ENCODE data around the gene ORM2. TPM values are rescaled to one million over a fixed set of nuclear protein-coding genes. Genes with fewer than 3 reads are reported as not detected.

ORM2 gene
- total RNA-seq, 1 donor, result not detected

GRCh38 chr9:114371973-114372917 is 42.6 kb downstream of the ORM2 start:
- Histone ChIP-seq H3K27me3 (ENCODE audit: insufficient read depth, low read length) (no peaks in the 10 kb centered on the region), H3K4me3 (ENCODE audit: low read length) (peak overlapping the region; percentile 3), H3K4me1 (ENCODE audit: insufficient read depth, low read length) (peaks cover 95% of the 10 kb centered on the region), H3K9me3 (ENCODE audit: low read depth, low read length) (no peaks in the 10 kb centered on the region)

GRCh38 chr9:114372921-114373448 is 43.3 kb downstream of the ORM2 start:
- H3K4me1 ChIP-seq (ENCODE audit: insufficient read depth, low read length), result peaks cover 95% of the 10 kb centered on the region
- H3K9me3 ChIP-seq (ENCODE audit: low read depth, low read length), result no peaks in the 10 kb centered on the region
- no peak overlapping the region for H3K4me3 ChIP-seq (ENCODE audit: low read length)
- no peaks in the 10 kb centered on the region for H3K27me3 ChIP-seq (ENCODE audit: insufficient read depth, low read length)

GRCh38 chr9:114373960-114374730 is 44.5 kb downstream of the ORM2 start:
- no peaks in the 10 kb centered on the region for H3K9me3 ChIP-seq (ENCODE audit: low read depth, low read length)
- no peaks in the 10 kb centered on the region for H3K27me3 ChIP-seq (ENCODE audit: insufficient read depth, low read length)
- no peak overlapping the region for H3K4me3 ChIP-seq (ENCODE audit: low read length)
- peaks cover 95% of the 10 kb centered on the region for H3K4me1 ChIP-seq (ENCODE audit: insufficient read depth, low read length)

DNA sequence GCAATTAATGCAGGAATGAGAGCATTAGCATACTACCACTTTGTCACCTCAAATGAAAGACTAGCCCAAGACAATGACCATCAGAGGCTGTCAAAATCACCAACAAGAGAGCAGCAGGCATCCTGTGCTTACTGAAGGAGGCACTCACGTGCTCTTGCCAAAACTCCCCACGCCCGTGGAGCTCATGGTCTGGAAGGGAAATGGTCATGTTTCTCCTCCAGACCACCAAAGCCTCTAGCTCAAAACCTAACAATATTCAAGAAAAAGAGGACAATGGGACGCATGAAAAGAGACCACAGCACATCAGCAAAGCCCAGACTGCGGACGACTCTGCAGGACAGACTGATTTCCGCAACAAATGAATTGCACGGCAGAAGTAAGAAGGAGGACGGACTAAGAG is 45.3 kb downstream of the ORM2 start:
- H3K9me3 ChIP-seq (ENCODE audit: low read depth, low read length), result no peaks in the 10 kb centered on the region
- peaks cover 95% of the 10 kb centered on the region for H3K4me1 ChIP-seq (ENCODE audit: insufficient read depth, low read length)
- H3K4me3 ChIP-seq (ENCODE audit: low read length), result no peak overlapping the region
- H3K27me3 ChIP-seq (ENCODE audit: insufficient read depth, low read length), result no peaks in the 10 kb centered on the region

DNA sequence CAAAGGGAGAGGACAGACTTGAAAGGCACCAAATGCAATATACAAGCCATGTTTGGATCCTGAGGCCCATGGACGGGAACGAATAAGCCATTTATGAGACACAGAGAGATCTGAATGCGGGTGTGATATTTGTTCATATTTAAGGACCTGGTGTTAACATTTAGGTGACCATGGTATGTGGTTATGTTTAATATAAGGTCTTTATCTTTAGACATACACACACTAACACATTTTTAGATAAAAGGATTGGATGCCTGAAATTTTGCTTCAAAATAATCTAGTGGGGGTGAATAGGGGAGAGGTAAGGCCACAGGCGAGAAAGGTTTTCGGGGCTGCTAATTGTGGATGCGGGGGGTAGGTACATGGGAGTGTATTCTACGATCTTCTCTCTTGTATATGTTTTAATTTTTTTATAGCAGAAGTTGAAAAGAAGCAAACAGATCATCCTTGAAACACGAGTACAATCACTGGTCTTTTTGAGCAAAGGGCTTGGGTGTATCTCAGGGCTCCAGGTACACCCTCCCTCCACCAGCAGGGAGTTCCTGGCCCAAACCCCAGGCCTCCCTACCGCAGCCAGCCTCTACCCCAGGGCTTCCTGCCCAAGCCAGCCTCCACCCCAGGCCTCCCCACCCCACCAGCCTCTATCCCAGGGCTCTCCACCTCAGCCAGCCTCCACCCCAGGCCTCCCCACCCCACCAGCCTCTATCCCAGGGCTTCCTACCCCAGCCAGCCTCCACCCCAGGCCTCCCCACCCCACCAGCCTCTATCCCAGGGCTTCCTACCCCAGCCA is 45.9 kb downstream of the ORM2 start:
- Histone ChIP-seq H3K27me3 (ENCODE audit: insufficient read depth, low read length) (no peaks in the 10 kb centered on the region), H3K4me3 (ENCODE audit: low read length) (no peak overlapping the region), H3K9me3 (ENCODE audit: low read depth, low read length) (no peaks in the 10 kb centered on the region), H3K4me1 (ENCODE audit: insufficient read depth, low read length) (peaks cover 95% of the 10 kb centered on the region)

- H3K9me3 ChIP-seq (ENCODE audit: low read depth, low read length), result no peaks in the 10 kb centered on the region
- peaks cover 95% of the 10 kb centered on the region for H3K4me1 ChIP-seq (ENCODE audit: insufficient read depth, low read length)
- no peak overlapping the region for H3K4me3 ChIP-seq (ENCODE audit: low read length)
- H3K27me3 ChIP-seq (ENCODE audit: insufficient read depth, low read length), result no peaks in the 10 kb centered on the region
Measured at GRCh38 chr9:114376586-114377445, 47.1 kb downstream of the ORM2 start.

DNA sequence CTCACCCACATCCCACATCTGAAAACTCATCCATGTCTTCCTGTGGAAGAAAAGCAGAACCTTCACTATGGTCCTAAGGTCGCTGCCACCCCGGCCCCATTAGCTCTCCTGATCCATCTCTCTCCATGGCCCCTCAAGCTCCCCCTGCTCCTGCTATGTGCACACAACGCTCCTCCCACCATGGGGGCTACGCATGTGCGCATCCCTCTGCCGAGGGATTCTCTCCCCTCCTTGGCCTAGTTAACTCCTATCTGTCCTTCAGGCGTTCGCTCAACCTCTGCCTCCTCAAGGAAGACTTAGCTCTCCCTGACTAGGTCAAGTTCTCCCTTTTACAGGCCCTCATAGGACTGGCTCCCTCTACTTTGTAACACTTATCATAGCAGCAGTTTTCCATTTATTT is 48.3 kb downstream of the ORM2 start:
- Histone ChIP-seq H3K27me3 (ENCODE audit: insufficient read depth, low read length) (no peaks in the 10 kb centered on the region), H3K4me3 (ENCODE audit: low read length) (no peak overlapping the region), H3K4me1 (ENCODE audit: insufficient read depth, low read length) (peaks cover 97% of the 10 kb centered on the region), H3K9me3 (ENCODE audit: low read depth, low read length) (no peaks in the 10 kb centered on the region)

DNA sequence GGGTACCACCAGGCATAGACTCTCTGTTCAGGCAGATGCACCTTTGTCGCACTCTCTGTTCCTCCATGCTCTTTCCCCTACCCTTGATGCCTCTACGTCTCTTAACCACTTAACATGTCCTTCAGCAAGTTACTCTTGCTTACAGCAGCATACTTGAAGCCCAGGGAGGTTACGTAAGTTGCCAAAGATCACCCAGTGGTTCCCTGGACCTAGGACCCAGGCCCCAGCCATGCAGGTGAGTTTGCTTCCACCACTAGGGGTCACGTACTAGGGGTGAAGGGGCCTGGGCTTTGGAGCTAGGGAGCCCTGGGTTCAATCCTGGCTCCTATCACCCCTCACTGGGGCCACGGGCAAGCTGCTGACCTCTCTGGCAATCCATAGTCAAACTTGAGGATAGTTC is 49.2 kb downstream of the ORM2 start:
- Histone ChIP-seq H3K4me3 (ENCODE audit: low read length) (no peak overlapping the region), H3K27me3 (ENCODE audit: insufficient read depth, low read length) (no peaks in the 10 kb centered on the region), H3K4me1 (ENCODE audit: insufficient read depth, low read length) (peaks cover 97% of the 10 kb centered on the region), H3K9me3 (ENCODE audit: low read depth, low read length) (no peaks in the 10 kb centered on the region)

Other genes starting within 250 kb of the ORM2 start
- gene KIF12, start 230.6 kb upstream of the ORM2 start, total RNA-seq, result not detected
- 0.21 TPM for gene COL27A1, start 174.3 kb upstream of the ORM2 start, total RNA-seq
- gene ORM1, start 6.8 kb upstream of the ORM2 start, total RNA-seq, result not detected
- gene AKNA, start 58.1 kb downstream of the ORM2 start, total RNA-seq, result 99.5 TPM
- gene WHRN, start 175.6 kb downstream of the ORM2 start, total RNA-seq, result 4.7 TPM

Measured in mononuclear cell (primary cell).